HEK293 (cell line): ENCODE measurements around the gene C13orf42.
A peak's percentile ranks its signal among the peaks of the same experiment; 100 is the strongest.

Experiments used
- CTCF ChIA-PET: fragments of 350-600 bp; formaldehyde crosslinking; extraction: SDS; loops from one replicate; lab custom pipeline; 2021; ENCODE audit warnings: antibody characterized with exemption; lab: Yijun Ruan, JAX
- POLR2A ChIA-PET: fragments of 300-600 bp; formaldehyde crosslinking; extraction: SDS; loops from one replicate; lab custom pipeline; 2020; ENCODE audit warnings: antibody characterized with exemption, inconsistent platforms; lab: Yijun Ruan, JAX
- H3K27ac ChIP-seq: fragments of 200-500 bp; sonication (Bioruptor generic); 2 replicates; pipeline ENCODE4 v1.5.1; 2014; ENCODE audit warnings: low read depth, low read length, control low read depth, inconsistent platforms; ENCODE audit errors: extremely low read depth
- H3K36me3 ChIP-seq, 2 experiments: fragments of 200-500 bp in 1 of 2; sonication (Bioruptor generic) in 1 of 2; 1 replicate in 1 of 2; 2 replicates in 1 of 2; pipeline ENCODE4 v1.5.1; 2014 to 2017; ENCODE audit warnings: inconsistent platforms in 2 of 2, low read length in 2 of 2; ENCODE audit not compliant: control insufficient read depth in 2 of 2, insufficient read depth in 1 of 2
- H3K4me1 ChIP-seq: fragments of 200-500 bp; sonication (Bioruptor generic); 2 replicates; pipeline ENCODE4 v1.5.1; 2014; ENCODE audit warnings: mild to moderate bottlenecking, low read length, inconsistent platforms; ENCODE audit not compliant: control insufficient read depth, insufficient read depth
- H3K4me3 ChIP-seq: 2 replicates; pipeline ENCODE4 v1.5.1; 2011; ENCODE audit warnings: low read depth, mild to moderate bottlenecking, control low read depth, low read length, moderate library complexity
- H3K9me3 ChIP-seq: fragments of 200-500 bp; sonication (Bioruptor generic); 2 replicates; pipeline ENCODE4 v1.5.1; 2014; ENCODE audit warnings: low read depth, low read length, inconsistent platforms; ENCODE audit not compliant: control insufficient read depth, insufficient read depth
- CTCF ChIP-seq: fragments of 450-650 bp; formaldehyde crosslinking; IDR thresholded peaks from 2 replicates; pipeline ENCODE4 v1.5.1; 2016; ENCODE audit warnings: missing biosample characterization, missing genetic modification characterization
- FEZF1 ChIP-seq: fragments of 450-650 bp; formaldehyde crosslinking; IDR thresholded peaks from 2 replicates; pipeline ENCODE4 v1.5.1; 2016; ENCODE audit warnings: missing biosample characterization, missing genetic modification characterization
- KLF8 ChIP-seq: fragments of 450-650 bp; formaldehyde crosslinking; IDR thresholded peaks from 2 replicates; pipeline ENCODE4 v1.5.1; 2016; ENCODE audit warnings: missing biosample characterization, missing genetic modification characterization
- PATZ1 ChIP-seq: fragments of 450-650 bp; formaldehyde crosslinking; IDR thresholded peaks from 2 replicates; pipeline ENCODE4 v1.5.1; 2016; ENCODE audit warnings: missing biosample characterization, missing genetic modification characterization
- PBX3 ChIP-seq: sonication (generic); formaldehyde crosslinking; IDR thresholded peaks from 2 replicates; pipeline ENCODE4 v1.8.1; 2022; ENCODE audit warnings: mild to moderate bottlenecking, moderate library complexity, missing genetic modification reagents
- PRDM1 ChIP-seq: fragments of 450-650 bp; formaldehyde crosslinking; IDR thresholded peaks from 2 replicates; pipeline ENCODE4; 2016; ENCODE audit warnings: missing biosample characterization, missing genetic modification characterization
- SCRT2 ChIP-seq: fragments of 450-650 bp; formaldehyde crosslinking; IDR thresholded peaks from 2 replicates; pipeline ENCODE4 v1.5.1; 2016; ENCODE audit warnings: missing biosample characterization, missing genetic modification characterization
- TRIM28 ChIP-seq: IDR thresholded peaks from 2 replicates; pipeline ENCODE4 v1.6.1; 2011; ENCODE audit warnings: low read length, control low read depth, borderline replicate concordance
- YY1 ChIP-seq: fragments of 450-650 bp; formaldehyde crosslinking; IDR thresholded peaks from 2 replicates; pipeline ENCODE4 v1.5.1; 2018; ENCODE audit warnings: missing biosample characterization, missing genetic modification characterization
- ZBTB48 ChIP-seq: fragments of 450-650 bp; formaldehyde crosslinking; IDR thresholded peaks from 2 replicates; pipeline ENCODE4 v1.5.1; 2016; ENCODE audit warnings: missing biosample characterization, missing genetic modification characterization
- ZBTB6 ChIP-seq: fragments of 450-650 bp; formaldehyde crosslinking; IDR thresholded peaks from 2 replicates; pipeline ENCODE4 v1.5.1; 2017; ENCODE audit warnings: missing biosample characterization, missing genetic modification characterization
- ZFHX2 ChIP-seq: fragments of 450-650 bp; formaldehyde crosslinking; conservative IDR thresholded peaks from 2 replicates; pipeline ENCODE4 v1.5.1; 2016; ENCODE audit warnings: missing biosample characterization, missing genetic modification characterization
- ZFP41 ChIP-seq: fragments of 450-650 bp; formaldehyde crosslinking; IDR thresholded peaks from 2 replicates; pipeline ENCODE4 v1.5.1; 2016; ENCODE audit warnings: missing biosample characterization, missing genetic modification characterization, borderline replicate concordance
- ZNF133 ChIP-seq: fragments of 450-650 bp; formaldehyde crosslinking; IDR thresholded peaks from 2 replicates; pipeline ENCODE4 v1.5.1; 2016; ENCODE audit warnings: missing biosample characterization, missing genetic modification characterization
- ZNF19 ChIP-seq: fragments of 450-650 bp; formaldehyde crosslinking; IDR thresholded peaks from 2 replicates; pipeline ENCODE4; 2016; ENCODE audit warnings: missing biosample characterization, missing genetic modification characterization, low read depth
- ZNF202 ChIP-seq: fragments of 450-650 bp; formaldehyde crosslinking; IDR thresholded peaks from 2 replicates; pipeline ENCODE4 v1.5.1; 2016; ENCODE audit warnings: missing biosample characterization, missing genetic modification characterization, borderline replicate concordance
- ZNF24 ChIP-seq: fragments of 450-650 bp; formaldehyde crosslinking; IDR thresholded peaks from 2 replicates; pipeline ENCODE4 v1.5.1; 2016; ENCODE audit warnings: missing biosample characterization, missing genetic modification characterization
- ZNF266 ChIP-seq: fragments of 450-650 bp; formaldehyde crosslinking; IDR thresholded peaks from 2 replicates; pipeline ENCODE4 v1.5.1; 2016; ENCODE audit warnings: missing biosample characterization, missing genetic modification characterization, low read depth
- ZNF48 ChIP-seq: fragments of 450-650 bp; formaldehyde crosslinking; IDR thresholded peaks from 2 replicates; pipeline ENCODE4 v1.5.1; 2016; ENCODE audit warnings: missing biosample characterization, missing genetic modification characterization
- ZNF600 ChIP-seq: fragments of 450-650 bp; formaldehyde crosslinking; IDR thresholded peaks from 2 replicates; pipeline ENCODE4 v1.5.1; 2016; ENCODE audit warnings: missing biosample characterization, missing genetic modification characterization
- ZNF664 ChIP-seq: fragments of 450-650 bp; formaldehyde crosslinking; IDR thresholded peaks from 2 replicates; pipeline ENCODE4 v1.5.1; 2016; ENCODE audit warnings: missing biosample characterization, missing genetic modification characterization
- ZNF776 ChIP-seq: fragments of 450-650 bp; formaldehyde crosslinking; IDR thresholded peaks from 2 replicates; pipeline ENCODE4 v1.5.0; 2017; ENCODE audit warnings: missing biosample characterization, missing genetic modification characterization, borderline replicate concordance
- ZSCAN16 ChIP-seq: fragments of 450-650 bp; formaldehyde crosslinking; IDR thresholded peaks from 2 replicates; pipeline ENCODE4 v1.5.1; 2016; ENCODE audit warnings: missing biosample characterization, missing genetic modification characterization
- ZSCAN4 ChIP-seq: fragments of 450-650 bp; formaldehyde crosslinking; IDR thresholded peaks from 2 replicates; pipeline ENCODE4 v1.5.1; 2017; ENCODE audit warnings: missing biosample characterization, missing genetic modification characterization

Gene C13orf42

GRCh38 chr13:51044023-51044665, 66.9 kb downstream of the C13orf42 start:
- CTCF ChIA-PET, result interaction anchor here (0.6 kb wide), 1 partner anchor 466 kb away, joined by 3 read pairs; no protein-coding TSS in a partner anchor
- no peaks in the 10 kb centered on the region for H3K36me3 ChIP-seq
- H3K4me1 ChIP-seq, result no peaks in the 10 kb centered on the region
- POLR2A ChIA-PET, result no interaction called here
- H3K9me3 ChIP-seq, result no peaks in the 10 kb centered on the region
- H3K4me3 ChIP-seq, result no peak overlapping the region
- H3K27ac ChIP-seq, result no peak overlapping the region
- peak; percentile 56 for TF ChIP-seq SCRT2 (tag by site-specific recombination)
- TF ChIP-seq ZNF133 (tag by site-specific recombination), result no peak

GRCh38 chr13:51043310-51043709, 67.8 kb downstream of the C13orf42 start:
- Histone ChIP-seq H3K9me3 (no peaks in the 10 kb centered on the region), H3K36me3 (no peaks in the 10 kb centered on the region), H3K27ac (no peak overlapping the region), H3K4me1 (no peaks in the 10 kb centered on the region), H3K4me3 (no peak overlapping the region)
- ChIA-PET POLR2A (no interaction called here), CTCF (no interaction called here)
- TF ChIP-seq ZNF776 (tag by site-specific recombination), result no peak
- TF ChIP-seq ZFHX2, result no peak
- TF ChIP-seq ZNF202, result no peak
- no peak for TF ChIP-seq CTCF (tag by site-specific recombination)
- TF ChIP-seq TRIM28, result no peak
- no peak for TF ChIP-seq FEZF1 (tag by site-specific recombination)
- no peak for TF ChIP-seq KLF8 (tag by site-specific recombination)
- no peak for TF ChIP-seq ZNF266 (tag by site-specific recombination)
- TF ChIP-seq ZSCAN16 (tag by site-specific recombination), result no peak
- no peak for TF ChIP-seq PBX3 (CRISPR knock-in tag)
- no peak for TF ChIP-seq PATZ1
- TF ChIP-seq ZNF664 (tag by site-specific recombination), result no peak

GRCh38 chr13:51041710-51042109, 69.4 kb downstream of the C13orf42 start:
- no peaks in the 10 kb centered on the region for H3K36me3 ChIP-seq
- H3K4me1 ChIP-seq, result no peaks in the 10 kb centered on the region
- ChIA-PET CTCF (no interaction called here), POLR2A (no interaction called here)
- H3K9me3 ChIP-seq, result no peaks in the 10 kb centered on the region
- H3K27ac ChIP-seq, result no peak overlapping the region
- H3K4me3 ChIP-seq, result no peak overlapping the region
- no peak for TF ChIP-seq ZNF600
- no peak for TF ChIP-seq ZSCAN4
- no peak for TF ChIP-seq ZFP41 (tag by site-specific recombination)
- no peak for TF ChIP-seq ZNF48
- TF ChIP-seq ZNF133 (tag by site-specific recombination), result no peak
- TF ChIP-seq ZBTB6 (tag by site-specific recombination), result no peak
- no peak for TF ChIP-seq ZNF19 (tag by site-specific recombination)
- TF ChIP-seq PRDM1 (tag by site-specific recombination), result no peak
- no peak for TF ChIP-seq ZNF24 (tag by site-specific recombination)
- TF ChIP-seq YY1 (tag by site-specific recombination), result no peak
- TF ChIP-seq ZBTB48 (tag by site-specific recombination), result no peak
